GM21390 (cell line): Measurements from ENCODE around the gene NRG3.

Source experiments
- ATAC-seq: cut with Tn5 transposase; IDR thresholded peaks from one replicate; pipeline ENCODE4 v1.9.1; 2021; ENCODE audit not compliant: unreplicated experiment

Gene NRG3

DNA sequence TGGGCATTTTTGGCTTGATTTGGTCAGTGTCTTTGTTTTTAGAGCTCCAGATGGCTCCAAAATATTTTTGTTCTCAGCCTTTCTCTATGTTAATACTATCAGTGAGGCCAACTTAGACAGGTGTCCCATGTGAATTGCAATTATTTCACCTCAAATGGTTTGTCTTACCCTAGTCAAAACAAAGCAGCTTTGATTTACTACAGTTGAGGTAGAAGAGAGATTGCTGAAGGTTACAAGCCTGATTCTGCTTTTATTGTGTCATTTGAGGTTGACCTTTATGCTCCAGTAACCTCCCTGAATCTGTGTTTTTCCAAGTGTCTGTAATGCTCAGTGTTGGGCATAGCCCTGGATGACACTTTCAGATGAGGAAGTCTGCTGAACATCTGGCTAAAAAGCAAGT, 882.9 kb downstream of the NRG3 start:
- no peak for ATAC-seq

DNA sequence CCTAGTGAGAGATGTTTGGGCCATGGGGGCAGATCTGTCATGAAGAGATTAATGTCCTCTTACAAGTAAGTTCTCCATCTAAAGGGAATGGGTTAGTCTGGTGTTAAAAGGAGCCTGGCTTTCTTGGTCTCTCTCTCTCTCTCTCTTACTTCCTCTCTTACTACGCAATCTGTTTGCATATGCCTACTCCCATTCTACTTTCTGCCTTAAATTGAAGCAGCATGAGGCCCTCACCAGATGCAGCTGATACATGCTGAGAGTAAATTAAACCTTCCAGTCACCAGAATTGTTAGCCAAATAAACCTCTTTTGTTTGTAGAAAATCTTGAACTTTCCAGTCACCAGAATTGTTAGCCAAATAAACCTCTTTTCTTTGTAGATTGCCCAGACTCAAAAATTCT, 884.1 kb downstream of the NRG3 start:
- no peak for ATAC-seq

DNA sequence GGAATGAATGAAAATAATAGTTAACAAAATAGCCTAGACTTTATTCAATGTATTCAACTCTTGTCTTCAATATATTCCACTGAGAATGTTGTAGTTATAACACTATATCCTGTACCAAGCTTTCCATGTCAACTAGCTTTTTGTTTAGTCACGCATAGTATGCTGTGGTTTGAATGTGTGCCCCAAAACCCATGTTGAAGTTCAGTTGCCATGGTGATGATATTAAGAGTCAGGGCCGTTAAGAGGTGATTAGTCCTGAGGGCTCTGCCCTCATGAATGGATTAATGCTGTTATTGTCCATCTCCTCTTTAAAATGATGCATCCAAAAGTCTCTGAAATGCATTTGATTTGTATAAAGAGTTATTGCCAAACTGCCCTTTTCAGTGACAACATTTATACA, 887.6 kb downstream of the NRG3 start:
- ATAC-seq: no peak

DNA sequence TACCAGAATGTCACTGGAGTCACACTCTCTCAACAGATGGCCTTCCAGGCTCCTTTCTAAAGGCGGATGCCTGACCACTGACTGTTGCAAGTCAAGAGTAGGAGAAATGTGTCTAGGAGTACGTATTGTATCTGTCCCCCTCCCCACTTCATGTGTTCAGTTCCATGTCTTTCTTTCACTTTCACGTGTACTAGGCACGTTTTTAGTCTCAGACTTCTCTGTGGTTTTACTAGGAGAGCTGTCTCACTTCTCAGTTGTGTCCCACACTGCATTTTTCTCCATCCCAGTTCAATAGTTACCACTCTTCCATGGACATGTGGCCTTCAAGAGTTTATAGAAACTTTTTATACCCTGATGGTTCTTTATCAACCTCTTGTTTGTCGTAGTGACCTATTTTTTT, 893.0 kb downstream of the NRG3 start:
- ATAC-seq: no peak

GRCh38 chr10:82778908-82779307, 903.9 kb downstream of the NRG3 start:
- no peak for ATAC-seq

DNA sequence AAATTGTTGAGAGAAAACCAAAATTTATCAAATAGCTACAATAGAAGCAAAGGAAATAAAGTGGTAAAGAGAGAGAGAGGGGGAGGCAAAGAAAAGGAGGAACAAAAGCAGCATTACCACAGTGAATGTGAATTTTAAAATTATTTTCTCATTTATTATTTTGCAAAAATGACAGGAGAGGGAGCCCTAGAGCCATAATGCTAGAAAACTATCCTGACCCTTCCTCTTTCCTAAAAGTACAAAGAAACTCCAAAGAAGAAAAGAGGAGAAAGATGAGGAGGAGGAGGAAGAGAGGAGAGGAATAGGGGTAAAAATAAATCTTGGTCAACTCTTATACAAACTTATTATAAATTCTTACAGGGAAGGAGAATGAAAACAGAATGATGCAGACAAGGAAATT, 921.5 kb downstream of the NRG3 start:
- no peak for ATAC-seq

DNA sequence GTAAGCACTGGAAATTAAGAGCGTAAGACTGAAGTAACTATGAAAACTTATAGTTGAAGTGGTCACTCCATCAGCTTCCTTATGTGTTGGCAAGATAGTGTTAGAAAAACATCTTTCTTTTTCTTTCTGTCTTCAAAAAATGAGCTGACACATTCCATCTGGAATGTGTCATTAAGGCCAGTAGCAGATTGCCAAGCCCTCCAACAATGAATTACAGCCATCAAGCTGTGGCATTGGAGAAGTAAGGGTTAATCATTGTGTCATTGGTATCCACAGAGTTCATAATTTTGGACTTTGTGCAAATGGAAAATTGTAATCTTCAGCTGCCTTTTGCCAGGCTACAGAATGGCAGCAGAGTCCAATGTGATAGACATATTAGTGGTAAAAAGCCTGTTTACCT, 926.3 kb downstream of the NRG3 start:
- no peak for ATAC-seq

DNA sequence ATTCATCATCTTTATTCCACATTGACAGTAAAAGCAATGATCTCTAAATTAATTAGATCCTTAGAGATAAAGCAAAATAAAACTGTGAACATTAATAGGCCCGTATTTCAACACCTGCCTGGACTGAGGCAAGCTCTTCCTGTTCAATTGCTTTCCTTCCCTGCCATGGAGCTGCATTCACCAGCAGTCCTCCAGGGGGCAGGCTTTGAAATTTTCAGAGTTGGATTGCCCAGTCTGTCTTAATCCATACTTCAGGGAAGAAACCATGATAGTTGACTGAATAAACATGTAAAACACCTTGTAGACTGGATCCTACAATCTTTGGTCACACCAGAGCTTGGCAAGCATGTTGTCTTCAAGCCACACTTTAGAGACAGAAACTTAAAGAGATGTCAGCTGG, 936.6 kb downstream of the NRG3 start:
- peak; percentile 74 for ATAC-seq

GRCh38 chr10:82813856-82814255, 938.9 kb downstream of the NRG3 start:
- no peak for ATAC-seq

- ATAC-seq: no peak
Measured at GRCh38 chr10:82814635-82815034, 939.6 kb downstream of the NRG3 start.

- no peak for ATAC-seq
Measured at GRCh38 chr10:82815680-82816079, 940.7 kb downstream of the NRG3 start.

DNA sequence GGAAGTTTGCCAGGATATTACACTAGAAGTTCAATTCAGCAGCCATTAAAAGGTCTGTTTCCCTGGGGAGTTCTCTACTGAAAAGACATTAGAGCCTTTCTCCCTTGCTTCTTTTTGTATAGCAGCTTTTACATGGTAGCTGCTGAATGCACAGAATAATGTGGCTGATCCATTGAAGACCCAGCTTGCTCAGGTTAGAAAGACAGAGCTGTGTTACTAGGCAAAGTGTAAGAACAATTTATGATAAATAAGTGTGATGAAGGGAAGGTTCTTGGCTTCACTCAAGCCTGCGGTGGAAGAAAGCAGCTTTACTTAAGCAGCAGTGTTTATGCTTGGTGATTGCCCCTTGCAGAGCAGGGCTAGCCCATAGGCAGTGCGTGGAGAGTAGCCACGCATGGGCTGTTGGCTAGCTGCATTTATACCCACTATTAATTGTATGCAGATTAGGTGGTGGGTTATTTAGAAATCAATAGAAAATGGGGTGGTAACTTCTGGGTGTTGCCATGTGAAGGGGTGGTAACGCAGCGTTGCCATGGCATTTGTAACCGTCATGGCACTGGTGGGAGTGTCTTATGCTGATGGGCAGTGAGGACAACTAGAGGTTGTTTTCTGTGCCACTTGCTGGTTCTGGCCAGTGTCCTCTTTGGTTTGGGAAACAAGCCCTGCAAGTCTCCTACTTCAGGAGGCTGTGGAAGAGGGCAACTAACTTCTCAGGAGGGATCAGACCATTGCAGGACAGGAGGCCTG, 942.9 kb downstream of the NRG3 start:
- ATAC-seq: no peak

DNA sequence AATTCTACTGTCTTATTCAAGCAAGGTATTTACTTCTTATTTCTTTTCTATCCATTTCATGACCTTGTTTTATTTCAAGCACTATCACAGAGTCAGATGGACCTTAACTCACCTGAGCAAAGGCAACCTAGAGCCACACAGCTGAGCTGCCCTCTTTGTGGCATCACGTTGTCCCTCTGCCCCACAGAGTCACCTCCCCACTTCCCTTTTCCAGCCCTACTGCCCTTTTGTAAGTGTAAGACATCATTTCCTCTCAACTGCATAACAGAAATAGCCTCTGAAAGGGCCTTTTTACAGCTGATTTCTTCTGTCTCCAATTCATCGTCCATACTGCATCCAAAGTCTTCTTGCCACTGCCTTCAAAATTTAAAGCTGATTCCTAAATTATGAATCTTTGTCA, 946.0 kb downstream of the NRG3 start:
- no peak for ATAC-seq

GRCh38 chr10:82826132-82826531, 951.1 kb downstream of the NRG3 start:
- ATAC-seq: no peak

DNA sequence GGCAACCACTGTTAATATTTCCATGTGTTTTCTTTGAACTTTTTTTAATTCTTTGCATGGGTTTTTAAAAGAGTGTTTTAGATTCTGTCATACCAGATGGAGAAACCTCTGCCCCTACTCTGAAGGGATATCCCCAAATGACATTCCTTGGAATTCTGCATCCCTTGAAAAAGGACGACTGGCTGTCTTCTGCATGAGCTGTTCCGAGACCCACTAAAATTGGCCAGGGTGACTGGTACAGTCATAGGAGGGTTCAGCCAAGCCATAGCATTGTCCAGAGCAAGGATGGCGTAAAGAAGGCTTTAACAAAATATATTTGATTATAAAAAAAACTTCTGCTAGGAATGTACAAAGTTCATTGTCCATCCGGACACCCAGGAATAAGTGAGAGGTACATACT, 952.9 kb downstream of the NRG3 start:
- no peak for ATAC-seq

DNA sequence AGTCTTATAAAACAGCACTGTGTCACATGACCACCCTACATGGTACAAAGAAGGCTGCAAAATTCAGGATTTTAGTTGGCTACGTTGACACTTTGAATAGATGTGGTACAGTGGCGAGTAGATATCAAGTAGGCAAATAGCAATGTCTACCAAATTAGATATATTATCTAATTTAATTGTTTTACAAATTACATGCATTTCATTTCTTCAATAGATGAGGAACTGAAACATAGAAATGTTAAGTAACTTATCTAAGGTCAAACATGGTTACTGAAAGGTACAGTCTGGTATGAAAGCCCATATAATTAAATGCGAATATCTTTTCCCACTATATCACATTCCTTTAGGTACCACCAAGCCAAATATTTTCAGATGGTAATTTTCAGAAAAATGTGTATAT, 972.2 kb downstream of the NRG3 start:
- ATAC-seq: no peak

- no peak for ATAC-seq
Measured at GRCh38 chr10:82850191-82850590, 975.2 kb downstream of the NRG3 start.

- ATAC-seq: no peak
Measured at GRCh38 chr10:82856957-82857613, 982.1 kb downstream of the NRG3 start.

- no peak for ATAC-seq
Measured at GRCh38 chr10:82861889-82862288, 986.9 kb downstream of the NRG3 start.

DNA sequence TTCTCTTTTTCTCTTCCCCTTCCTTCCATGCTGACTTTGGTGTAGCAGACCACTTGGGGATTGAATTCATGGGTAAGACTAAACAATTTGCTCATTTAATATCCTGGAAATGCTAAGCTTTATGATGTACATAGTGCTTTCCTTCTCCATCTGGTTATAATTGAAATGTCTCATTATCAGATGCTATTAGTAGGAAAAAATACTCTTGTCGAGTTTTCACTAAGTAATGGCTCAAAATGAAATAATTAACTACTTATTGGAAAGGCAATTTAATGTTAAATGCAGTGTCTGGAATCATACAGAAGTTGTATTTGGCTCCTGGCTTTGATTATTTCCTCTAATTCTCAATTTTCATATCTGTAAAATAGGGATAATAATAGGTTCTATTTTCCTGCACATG, 990.4 kb downstream of the NRG3 start:
- no peak for ATAC-seq

DNA sequence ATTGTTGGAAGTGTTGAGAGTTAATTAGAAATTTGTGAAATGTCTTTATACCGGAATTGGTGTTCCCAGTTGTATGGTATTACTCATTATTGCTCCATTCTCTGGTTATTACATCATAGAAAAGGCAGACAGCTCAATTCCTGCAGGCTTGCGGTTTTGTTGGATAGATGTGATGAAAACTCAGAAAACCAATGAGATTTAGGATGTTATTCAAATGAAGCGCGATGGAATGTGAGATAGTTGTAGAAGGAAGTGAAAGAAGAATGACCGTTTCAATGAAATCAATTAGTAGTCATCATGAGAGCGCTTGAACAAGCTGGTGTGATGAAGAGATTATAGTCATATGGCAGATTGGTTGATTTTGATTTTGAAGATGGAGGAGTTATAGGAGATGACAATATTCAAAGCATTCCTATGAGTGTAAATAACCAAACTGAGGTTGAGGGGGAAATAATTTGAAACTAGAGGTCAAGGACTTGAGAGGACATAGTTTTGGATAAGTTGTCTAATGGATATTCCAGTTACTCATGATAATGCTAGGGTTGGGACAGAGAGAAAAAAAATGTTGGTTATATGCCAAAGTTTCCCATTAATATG, 991.5 kb downstream of the NRG3 start:
- ATAC-seq: no peak

DNA sequence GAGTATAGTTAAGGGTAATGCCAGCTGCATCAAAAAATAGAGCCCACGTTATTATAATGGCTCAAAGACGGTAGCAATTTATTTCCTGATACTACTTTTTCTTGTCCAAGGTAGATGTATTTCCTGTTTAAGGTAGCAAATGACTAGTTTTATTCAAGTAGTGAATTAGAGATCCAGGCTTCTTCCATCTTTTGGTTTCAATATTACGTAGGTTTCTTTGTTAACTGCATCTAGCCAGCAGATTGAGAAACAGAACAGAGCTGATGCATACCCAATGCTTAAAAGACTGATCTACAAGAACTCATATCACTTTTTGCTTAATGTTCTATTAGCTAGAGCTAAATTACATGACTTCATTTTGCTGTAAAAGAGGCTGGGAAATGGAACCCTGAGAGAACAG, 992.1 kb downstream of the NRG3 start:
- no peak for ATAC-seq
